NCI-H510A (cell line): ENCODE measurements around the gene SLC16A11.

Experiments used
- DNase-seq: peaks from one replicate; lab custom pipeline; 2025; lab: John Stamatoyannopoulos, UW

Gene SLC16A11

DNA sequence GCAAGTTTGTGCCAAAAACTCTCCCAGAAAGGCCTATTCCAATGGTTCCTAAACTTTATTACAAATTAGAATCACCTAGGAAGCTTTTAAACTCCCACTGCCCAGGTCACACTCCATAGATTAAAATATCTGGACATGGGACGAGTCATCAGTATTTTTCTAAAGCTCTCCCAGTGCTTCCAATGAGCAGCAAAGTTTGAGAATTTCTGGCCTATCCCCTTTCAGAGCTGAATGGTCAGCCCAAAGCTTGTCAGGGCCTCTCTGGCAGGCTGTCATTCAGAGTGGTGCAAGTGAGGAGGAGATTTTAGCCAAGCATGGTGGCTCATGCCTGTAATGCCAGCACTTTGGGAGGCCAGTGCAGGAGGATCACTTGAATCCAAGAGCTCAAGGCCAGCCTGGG, 18.6 kb downstream of the SLC16A11 start:
- no peak for DNase-seq

DNA sequence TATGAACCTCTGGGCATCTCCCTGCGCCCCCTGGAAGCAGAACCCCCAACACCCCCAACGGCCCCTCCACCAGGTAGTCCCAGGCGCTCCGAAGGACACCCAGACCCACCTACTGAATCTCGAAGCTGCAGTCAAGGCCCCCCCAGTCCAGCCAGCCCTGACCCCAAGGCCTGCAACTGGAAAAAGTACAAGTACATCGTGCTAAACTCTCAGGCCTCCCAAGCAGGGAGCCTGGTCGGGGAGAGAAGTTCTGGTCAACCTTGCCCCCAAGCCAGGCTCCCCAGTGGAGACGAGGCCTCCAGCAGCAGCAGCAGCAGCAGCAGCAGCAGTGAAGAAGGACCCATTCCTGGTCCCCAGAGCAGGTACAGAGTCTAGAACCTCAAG, 19.5 kb downstream of the SLC16A11 start:
- DNase-seq = no peak

DNA sequence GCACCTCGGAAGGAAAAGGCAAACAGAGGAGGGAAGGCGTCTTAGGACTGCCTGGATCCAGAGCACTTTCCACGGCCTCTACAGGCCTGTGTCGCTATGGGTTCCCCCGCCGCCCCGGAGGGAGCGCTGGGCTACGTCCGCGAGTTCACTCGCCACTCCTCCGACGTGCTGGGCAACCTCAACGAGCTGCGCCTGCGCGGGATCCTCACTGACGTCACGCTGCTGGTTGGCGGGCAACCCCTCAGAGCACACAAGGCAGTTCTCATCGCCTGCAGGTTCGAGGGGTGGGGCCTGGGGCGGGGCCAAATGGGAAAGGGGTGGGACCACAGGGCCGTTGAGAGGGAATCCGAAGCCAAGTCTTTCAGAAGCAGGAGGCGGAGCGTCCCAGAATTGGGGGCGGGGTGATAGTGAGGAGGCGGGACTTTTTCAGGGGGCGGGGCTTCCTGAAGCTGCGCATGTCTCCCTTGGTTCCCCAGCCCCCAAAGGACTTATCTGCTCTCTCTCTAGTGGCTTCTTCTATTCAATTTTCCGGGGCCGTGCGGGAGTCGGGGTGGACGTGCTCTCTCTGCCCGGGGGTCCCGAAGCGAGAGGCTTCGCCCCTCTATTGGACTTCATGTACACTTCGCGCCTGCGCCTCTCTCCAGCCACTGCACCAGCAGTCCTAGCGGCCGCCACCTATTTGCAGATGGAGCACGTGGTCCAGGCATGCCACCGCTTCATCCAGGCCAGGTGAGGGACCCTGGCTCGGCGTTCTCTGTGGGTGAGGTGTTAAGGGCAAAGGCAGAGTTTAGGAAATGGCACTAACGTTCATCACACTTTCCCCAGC, 20.1 kb downstream of the SLC16A11 start:
- DNase-seq = no peak

DNA sequence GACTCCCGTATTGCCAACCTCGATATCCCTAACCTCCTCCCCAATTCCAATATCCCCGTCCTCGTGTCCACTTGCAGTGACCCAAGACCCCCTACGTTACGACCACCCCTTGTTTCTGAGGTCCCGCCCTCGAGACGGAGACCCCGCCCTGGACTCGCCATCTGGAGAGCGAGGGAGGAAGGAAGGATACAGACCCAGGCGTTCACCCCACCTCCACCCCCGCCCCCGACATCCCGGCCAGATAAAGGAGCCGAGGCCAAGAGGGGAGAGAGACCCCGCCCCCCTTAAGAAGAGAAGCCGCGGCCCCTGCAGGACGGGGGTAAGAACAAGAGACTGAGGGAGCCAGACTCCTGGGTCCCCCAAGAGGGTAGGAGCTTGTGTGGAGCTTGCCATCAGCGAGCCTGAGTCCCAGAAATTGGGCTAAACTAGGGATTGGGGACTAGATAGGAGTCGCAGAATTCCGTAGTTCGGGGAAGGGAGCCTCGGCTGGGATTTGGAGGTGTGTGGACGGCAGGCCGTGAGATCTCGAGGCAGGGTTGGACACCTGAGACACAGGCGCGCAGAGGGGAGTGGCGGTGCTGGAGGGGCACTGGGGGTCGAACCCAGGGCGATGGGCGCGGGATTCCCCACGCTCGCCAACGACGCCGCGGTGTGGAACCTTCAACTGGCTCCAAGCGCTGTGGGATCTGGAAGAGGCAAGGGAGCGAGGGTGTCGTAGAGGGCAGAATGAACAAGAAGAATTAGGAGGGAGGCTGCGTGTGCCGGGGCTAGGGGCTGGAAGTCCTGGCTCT, 20.9 kb downstream of the SLC16A11 start, which contains the start of gene BCL6B:
Gene BCL6B, plus strand, starts transcription at position 270 of the 791 bp plus-strand sequence. CDS start 622 bp downstream, outside the sequence.
- DNase-seq = no peak

DNA sequence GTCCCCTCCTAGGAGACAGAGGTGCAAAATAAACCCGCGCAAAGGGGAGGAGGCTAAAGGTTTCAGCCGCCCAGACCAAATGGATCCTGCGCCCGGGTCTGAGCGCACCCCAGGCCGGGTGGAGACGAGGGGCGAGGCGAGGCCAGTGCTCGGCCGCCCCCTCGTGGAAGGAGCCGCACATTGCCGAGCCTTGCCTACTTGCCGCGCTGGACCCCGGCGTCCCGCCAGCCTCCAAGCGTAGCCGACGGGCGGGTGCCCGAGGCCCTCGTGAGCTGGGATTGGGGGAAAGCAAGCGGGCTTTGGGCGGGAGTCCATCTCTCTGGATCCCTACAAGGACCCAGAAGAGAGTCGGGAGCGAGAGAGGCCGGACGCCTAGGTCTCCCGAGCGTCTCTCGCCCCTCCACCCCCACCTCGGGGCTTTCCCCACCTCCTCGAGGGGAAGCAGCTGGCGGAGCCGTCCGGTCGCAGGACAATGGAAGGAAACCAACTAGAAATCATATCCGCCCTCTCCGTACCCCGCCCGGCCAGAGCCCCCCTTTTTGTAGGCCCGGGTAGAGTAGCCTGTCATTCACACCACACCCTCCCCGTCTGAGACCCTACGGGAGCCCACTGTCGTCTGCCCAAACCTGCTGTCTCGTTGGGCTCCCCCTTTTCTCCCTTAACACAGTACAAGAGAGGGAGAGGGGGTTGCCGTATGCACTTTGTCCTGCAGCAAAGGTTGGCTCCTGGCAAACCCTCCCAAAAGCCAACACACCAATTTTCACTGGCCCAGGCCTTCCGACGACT, 21.7 kb downstream of the SLC16A11 start:
- peak; percentile 27 for DNase-seq

DNA sequence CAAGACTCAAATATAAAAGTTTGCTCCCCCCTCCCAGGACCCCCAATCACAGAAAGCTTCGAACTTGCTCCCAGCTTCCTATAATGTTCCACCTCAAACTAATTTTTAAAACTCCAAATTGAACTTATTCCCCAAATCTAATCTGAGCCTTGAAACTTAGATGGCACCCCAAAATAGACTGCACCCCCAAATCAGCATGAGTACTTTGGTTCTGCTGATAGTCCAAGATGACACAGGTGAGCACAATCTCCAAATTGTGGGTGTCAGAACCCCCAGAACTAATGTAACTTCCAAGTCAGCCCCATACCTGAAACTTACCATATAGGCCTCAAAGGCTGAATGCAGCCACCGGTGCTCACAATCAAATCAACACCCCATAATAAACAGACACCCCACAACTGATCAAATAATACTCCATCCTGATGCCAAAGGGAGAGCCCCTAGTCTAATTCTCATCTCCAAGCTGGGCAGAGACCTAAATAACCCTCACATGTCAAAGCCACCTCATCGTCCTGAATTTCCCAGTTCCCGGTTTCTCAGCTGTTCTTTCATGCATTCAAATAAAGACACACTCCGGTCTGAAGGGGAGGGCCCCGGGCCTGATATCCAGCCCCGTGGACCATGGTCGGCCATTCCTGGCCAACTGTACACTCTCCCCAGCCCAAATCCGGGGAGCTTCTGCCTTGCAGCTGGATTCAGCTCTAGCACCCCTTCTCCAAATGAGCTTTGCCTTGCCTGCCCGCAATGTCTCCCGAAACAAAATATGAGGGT, 22.8 kb downstream of the SLC16A11 start:
- DNase-seq = no peak

DNA sequence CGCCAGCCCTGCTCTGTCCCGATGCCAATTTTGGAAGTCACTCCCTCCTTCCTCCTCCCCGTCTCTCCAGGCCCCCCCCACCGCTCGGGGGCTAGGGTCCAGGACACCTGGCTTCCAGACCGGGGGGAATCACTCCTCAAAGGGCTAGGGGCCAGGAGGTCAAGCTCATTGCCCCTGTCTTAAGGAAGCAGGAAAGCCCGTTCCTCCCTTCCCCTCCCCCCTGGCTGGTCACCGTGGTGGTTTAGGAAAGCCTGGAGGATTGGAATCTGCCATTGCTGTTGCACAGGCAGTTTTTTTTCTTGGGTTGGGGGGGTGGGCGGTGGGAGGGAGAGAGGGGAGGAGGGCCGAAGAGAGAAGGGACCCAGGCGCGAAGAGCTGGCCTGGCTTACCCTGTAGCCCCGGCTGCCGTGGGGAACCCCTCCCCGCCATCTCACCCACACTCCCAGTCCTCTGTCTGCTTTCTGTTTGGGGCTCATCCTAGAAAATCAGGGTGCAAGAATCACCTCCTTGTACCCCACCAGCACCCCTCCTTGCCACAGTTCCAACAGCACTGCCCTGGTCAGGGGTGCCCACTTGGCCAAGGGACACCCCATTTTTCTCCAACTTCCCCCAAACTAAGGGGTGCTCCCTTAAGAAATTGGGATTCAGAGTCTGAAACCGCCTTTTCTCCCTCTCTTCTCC, 23.9 kb downstream of the SLC16A11 start:
- no peak for DNase-seq

DNA sequence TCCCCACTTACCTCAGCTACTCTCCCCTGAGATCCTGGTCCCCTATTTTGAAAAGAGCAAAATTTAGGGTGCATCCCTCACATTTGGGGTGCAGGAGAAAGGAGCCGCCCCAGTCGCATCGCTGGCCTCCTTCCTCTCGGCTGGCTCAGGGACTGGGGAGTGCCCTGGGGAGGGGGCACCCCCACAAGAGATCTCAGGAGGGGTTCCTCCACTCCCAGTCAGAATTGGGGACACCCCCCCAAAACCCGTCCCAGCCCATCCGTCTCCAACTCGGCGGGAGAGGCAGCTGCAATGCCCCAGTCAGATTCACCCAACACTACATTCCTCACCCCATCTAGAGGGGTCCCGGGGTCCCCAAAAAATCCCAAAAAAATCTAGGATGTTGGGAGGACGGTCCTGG, 24.5 kb downstream of the SLC16A11 start:
- no peak for DNase-seq

DNA sequence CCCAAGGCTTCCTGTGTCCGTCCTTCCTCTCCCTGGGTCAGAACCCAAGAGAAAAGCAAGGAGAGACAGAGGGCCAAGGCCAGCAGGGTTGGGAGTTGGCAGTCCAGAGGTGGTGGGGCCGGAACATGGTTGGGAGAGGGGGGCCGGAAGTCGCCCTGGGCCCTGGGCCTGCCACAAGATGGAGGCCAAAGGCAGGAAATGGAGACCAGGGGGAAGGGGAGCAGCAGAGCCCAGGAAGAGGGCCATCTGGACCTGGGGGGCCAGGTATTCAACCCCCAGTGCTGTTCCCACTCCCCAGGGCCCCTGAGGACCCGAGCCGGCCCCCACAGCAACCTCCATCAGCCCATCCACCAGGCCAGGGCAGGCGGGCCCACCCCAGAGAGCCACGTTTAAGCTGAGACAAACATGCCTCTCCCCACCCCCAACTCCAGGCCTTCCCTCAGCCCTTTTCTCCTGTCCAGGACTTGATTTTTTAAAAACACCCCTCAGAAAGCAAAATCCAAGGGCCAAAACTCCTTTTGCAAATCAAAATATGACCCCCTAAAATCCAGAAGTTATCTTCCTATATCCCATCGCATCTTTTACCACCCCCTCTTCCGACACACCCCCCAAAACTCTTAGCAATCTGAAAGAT, 25.4 kb downstream of the SLC16A11 start:
- no peak for DNase-seq

DNA sequence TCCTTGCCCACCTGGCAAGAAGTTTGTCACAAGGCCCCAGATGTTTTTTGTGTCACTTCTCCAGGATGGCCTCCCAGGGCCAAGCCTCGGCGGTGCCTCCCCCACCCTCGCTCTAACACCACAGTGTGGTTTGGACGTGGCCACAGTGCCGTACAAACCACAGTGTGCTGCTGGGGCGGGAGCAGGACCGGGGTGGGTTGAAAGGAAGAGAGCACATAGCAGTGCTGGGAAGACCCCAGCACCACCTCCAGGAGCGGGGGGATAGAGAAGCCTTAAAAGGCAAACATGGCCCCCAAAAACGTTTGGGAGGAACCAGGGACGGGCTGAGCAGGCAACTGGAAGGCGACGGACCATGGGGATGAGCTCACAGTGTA, 26.1 kb downstream of the SLC16A11 start:
- DNase-seq = no peak

DNA sequence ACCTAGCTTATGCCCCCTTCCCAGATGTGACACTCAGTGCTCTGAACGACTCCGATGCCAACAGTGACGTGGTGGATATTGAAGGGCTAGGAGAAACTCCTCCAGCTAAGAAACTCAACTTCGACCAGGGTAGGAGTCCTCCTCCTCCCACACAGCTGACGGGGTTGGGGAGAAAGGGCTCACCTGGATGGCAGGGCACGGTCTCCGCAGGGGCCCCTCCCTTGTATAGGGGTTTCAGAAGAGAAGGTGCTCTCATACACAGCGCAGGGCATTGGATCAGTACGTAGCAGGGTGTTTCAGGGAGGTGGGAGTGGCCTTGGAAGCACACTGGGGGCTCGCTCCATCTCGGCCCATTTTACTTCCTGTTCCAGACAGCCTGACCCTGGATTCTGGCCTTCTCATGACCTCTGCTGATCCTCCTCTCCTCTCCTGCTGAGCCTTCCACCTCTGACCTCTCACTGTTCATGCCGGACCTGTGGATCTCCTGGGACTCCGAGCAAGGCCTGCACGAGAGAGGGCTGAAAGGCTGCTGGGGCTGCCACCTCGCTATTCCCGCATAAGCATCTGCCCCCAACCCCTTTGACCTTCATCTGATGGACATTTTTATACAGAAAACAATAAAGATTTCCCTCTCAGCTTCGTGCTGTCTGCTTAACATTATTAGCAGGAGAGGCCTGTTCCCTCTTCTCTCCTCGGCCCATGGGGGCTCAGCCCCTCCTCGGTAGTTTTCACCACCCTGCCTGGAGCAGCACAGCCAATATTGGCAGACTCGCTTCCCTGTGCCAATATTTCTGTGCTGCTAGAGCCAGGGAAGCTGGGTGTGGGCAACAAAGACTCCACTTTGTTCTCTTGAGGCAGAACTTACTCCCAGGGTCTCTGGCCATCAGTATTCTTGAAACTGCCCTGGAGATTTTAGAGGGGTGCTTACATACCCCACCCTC, 26.7 kb downstream of the SLC16A11 start:
- DNase-seq = no peak

DNA sequence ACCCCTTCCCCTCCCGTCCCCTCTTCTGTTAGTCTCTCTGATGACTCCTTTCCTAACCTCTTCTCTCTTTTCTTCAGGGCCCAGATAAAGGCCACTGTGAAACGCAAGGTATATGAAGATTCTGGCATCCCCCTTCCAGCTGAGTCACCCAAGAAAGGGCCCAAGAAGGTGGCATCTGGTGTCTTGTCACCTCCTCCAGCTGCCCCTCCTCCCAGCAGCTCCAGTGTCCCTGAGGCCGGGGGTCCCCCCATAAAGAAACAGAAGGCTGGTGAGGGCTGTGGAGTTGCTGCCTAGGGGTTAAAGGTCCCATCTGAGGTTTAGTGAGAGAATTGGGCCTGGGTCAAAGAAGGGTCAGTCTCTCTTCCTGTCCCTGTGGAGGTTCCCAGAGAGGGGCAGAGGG, 27.5 kb downstream of the SLC16A11 start:
- no peak for DNase-seq

DNA sequence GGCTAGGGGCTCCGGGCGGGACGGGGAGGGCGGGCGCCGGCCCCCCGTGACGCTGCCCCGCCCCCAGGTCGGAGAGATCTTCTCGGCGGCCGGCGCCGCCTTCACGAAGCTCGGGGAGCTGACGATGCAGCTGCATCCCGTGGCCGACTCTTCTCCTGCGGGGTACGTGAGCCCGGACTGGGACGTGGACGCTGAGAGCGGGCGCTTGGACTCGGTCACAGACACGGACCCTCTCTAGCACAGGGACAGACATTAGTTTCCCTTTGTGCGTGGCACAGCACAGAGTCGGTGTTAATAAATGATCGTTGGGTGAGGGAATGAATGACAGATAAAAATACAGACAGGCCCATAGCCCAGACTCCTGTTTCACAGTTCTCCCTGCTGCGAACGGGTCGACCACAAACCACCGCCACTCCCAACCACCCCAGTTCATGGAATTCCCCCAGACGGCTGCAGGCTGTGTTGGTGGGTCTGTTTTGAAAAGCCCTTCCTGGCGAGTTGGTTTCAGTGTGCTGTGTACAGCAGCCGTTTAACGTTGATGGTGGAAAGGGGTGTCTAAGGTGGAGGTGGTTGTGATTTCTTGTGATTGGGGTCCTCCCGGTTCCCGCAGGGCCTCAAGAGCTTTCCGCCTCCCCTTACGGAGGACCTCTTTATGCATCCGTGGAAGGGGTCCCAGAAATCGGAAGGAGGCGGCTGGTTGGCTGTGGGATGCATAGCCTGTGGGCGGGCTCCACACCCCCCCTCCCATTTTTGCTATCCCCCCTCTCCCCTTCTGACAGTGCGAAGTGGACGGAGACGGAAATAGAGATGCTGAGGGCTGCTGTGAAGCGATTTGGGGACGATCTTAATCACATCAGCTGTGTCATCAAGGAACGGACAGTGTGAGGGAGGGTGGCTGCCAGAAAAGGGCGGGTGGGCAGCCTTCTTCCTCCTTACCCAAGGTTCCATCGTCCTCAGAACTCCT, 28.6 kb downstream of the SLC16A11 start:
- peak; percentile 83 for DNase-seq

DNA sequence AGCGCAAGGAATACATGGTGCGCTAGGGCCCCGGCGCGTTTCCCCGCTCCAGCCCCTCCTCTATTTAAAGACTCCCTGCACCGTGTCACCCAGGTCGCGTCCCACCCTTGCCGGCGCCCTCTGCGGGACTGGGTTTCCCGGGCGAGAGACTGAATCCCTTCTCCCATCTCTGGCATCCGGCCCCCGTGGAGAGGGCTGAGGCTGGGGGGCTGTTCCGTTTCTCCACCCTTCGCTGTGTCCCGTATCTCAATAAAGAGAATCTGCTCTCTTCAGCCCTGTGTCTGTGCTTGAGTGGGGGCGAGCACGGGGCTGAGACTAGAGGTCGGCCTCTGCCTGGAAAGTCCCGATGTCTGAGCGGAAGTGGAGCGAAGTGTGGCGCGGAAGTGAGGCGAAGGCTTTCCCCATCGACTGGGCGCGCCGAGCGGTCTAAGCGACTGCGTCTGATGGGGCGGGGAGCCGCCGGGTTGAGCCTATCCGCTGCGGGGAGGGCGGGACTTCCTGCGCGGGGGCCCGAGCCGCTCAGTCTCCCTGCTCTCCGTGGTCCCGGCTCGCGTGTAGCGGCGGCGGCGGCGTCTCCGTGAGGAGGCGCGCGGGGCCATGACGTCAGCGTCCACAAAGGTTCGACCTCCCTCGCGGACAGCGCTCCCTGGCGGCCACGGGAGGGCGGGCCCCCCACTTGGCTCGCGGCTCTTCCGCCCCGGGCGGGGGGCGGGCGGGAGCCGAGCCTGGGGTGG, 29.5 kb downstream of the SLC16A11 start:
- DNase-seq = peak; percentile 95

DNA sequence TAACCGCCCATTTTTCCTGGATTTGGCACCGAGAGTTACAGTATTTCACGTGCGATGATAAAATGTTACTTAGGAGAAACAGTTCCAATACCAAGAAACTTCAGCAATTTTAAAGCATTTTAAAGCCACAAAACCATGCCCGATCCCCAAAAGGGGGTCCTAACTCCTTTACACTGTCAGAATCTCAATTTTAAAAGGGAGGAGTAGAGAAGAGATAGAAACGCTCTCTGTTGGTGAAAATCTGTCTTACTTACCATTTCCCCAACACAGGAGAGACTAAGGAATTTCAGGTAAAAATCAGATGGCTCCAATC, 32.0 kb downstream of the SLC16A11 start:
- no peak for DNase-seq

DNA sequence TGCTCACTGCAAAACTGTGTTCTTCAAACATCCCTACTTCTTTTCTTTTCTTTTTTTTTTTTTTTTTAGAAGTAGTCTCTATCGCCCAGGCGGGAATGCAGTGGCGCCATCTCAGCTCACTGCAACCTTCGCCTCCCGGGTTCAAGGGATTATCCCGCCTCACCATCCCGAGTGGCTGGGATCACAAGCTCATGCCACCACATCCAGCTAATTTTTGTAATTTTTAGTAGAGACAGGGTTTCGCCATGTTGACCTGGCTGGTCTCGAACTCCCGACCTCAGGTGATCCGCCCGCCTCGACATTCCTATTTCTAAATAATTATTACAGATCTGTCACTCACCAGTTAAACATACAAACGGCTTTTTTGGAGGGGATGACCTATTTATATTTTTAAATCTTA, 32.5 kb downstream of the SLC16A11 start:
- DNase-seq = no peak

DNA sequence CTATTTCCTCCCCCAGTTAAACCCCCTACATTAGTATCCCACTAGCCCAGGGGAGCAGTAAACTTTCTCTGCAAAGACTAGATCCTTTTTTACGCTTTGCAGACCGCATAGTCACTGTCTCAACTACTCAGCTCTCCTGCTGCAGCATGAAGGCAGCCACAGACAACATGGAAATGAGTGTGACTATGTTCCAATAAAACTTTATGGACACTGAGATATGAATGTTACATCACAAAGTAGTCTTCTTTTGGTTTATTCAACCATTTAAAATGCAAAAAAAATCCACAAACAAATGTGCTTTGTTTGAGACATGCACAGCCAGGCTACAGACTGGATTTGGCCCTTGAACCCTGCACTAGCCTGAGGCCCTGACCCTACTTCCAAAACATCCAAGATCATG, 33.4 kb downstream of the SLC16A11 start:
- no peak for DNase-seq

DNA sequence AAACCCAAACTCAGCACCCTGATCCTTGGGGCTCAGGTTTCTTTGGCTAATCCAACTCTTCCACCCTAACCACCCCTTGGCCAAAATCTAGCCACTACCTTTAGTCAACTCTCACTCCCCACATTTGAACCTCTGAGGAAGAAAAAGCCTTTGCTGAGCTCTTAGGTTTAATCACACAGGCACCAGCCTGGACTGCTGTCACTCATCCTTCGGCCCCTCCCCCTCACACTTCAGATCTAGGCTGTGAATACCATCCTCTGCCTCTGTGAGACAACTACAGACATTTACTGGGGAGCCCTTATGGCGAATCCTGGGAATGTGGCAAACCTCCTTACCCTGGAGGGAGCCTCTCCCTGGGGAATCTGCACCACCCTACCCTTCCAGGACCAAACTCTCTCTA, 36.7 kb downstream of the SLC16A11 start:
- DNase-seq = no peak
